Colon (tissue), 2 donors: Measurements from ENCODE around the gene CAMKMT.
A peak's percentile ranks its signal among the peaks of the same experiment; 100 is the strongest.

Source experiments
- FAIRE-seq: peaks from 2 replicates; lab custom pipeline; 2012; peaks lifted over from hg19 to GRCh38; lab: Jason Lieb, UNC
- donor health status: control.
- donor health status: control.

CAMKMT gene

GRCh38 chr2:44598330-44599119 lies 236.8 kb downstream of the CAMKMT start:
- FAIRE-seq, result no peak

- FAIRE-seq, result no peak
These were observed 237.4 kb downstream of the CAMKMT start for GRCh38 chr2:44599130-44599529.

GRCh38 chr2:44602446-44602845 lies 240.7 kb downstream of the CAMKMT start:
- FAIRE-seq, result no peak

GRCh38 chr2:44605511-44605910 lies 243.8 kb downstream of the CAMKMT start:
- FAIRE-seq, result no peak

GRCh38 chr2:44612276-44612675 lies 250.5 kb downstream of the CAMKMT start:
- no peak for FAIRE-seq

GRCh38 chr2:44614940-44615339 lies 253.2 kb downstream of the CAMKMT start:
- no peak for FAIRE-seq

GRCh38 chr2:44615950-44616518 lies 254.3 kb downstream of the CAMKMT start:
- no peak for FAIRE-seq

- no peak for FAIRE-seq
These were observed 255.0 kb downstream of the CAMKMT start for GRCh38 chr2:44616667-44617155.

- no peak for FAIRE-seq
These were observed 256.7 kb downstream of the CAMKMT start for GRCh38 chr2:44618251-44619023.

GRCh38 chr2:44620189-44620990 lies 258.6 kb downstream of the CAMKMT start:
- FAIRE-seq, result no peak

- FAIRE-seq, result no peak
These were observed 262.0 kb downstream of the CAMKMT start for GRCh38 chr2:44623622-44624351.

- peak; percentile 5 for FAIRE-seq
These were observed 266.6 kb downstream of the CAMKMT start for GRCh38 chr2:44628297-44628696.

GRCh38 chr2:44632931-44633689 lies 271.4 kb downstream of the CAMKMT start:
- FAIRE-seq, result no peak

GRCh38 chr2:44635725-44636124 lies 274.0 kb downstream of the CAMKMT start:
- FAIRE-seq, result no peak

GRCh38 chr2:44638649-44639048 lies 276.9 kb downstream of the CAMKMT start:
- FAIRE-seq, result no peak

GRCh38 chr2:44639399-44639798 lies 277.7 kb downstream of the CAMKMT start:
- FAIRE-seq, result no peak

- no peak for FAIRE-seq
These were observed 280.5 kb downstream of the CAMKMT start for GRCh38 chr2:44642123-44642857.

- FAIRE-seq, result no peak
These were observed 284.2 kb downstream of the CAMKMT start for GRCh38 chr2:44645937-44646336.

GRCh38 chr2:44649381-44649780 lies 287.6 kb downstream of the CAMKMT start:
- FAIRE-seq, result no peak

GRCh38 chr2:44650796-44651195 lies 289.0 kb downstream of the CAMKMT start:
- FAIRE-seq, result no peak
